ENCODE results near the gene GXYLT2.

Gene GXYLT2

DNA sequence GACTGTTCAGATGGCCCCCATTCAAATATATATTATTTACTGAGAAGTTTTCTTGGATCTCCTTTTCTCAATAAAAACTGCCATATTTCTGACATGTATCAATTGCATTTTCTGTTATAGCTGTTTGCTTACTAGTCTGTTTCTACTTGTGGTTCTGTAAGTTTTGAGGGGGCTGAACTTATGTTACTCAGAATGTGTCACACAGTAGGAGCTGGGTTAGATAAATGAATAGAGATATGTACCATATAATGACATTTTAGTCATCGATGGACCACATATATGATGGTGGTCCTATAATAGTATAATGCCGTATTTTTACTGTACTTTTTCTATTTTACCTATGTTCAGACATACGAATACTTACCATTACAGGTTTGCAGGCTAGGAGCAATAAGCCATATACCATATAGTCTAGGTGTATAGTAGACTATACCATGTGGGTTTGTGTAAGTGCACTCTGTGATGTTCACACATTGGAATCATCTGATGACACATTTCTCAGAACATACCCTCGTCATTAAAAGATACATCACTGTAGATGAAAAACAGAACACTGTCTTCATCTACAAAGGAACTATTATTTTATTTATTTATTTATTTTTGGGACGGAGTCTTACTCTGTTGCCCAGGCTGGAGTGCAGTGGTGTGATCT is 131.1 kb downstream of the GXYLT2 start:
- no peak for DNase-seq (ENCODE audit: low read depth)

GRCh38 chr3:73021301-73021835 is 133.5 kb downstream of the GXYLT2 start:
- DNase-seq (ENCODE audit: low read depth): no peak

GRCh38 chr3:73024836-73025235 is 137.0 kb downstream of the GXYLT2 start:
- DNase-seq (ENCODE audit: low read depth): no peak

DNA sequence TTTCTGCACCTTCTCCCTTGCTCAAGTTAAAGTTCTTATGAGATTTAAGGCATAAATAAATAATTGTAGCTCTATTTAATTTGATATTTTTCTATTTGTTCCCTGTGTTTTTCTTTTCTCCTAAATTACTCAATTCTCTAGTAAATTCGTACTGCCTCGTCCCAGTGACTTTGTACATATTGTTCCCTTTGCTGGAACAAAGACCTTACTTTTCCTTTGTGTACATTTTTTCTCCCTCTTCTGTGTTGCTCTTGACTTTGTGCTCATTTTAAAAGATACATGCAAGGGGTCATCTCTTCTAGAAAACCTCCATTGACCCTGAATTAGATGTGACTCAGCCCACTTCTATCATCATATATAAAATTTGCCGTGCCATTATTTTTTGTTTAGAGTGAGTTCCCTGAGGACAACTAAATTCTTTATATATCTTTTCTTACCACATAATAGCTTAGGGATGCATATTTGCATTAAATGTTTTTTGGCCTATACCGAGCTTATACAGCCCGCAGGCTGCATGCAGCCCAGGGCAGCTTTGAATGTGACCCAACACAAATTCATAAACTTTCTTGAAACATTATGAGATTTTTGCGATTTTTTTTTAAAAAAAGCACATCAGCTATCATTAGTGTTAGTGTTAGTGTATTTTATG is 138.4 kb downstream of the GXYLT2 start:
- DNase-seq (ENCODE audit: low read depth): no peak
